Islet precursor cell (in vitro differentiated cells): ENCODE measurements around the gene ERGIC3.
A peak's percentile ranks its signal among the peaks of the same experiment; 100 is the strongest.
"Not testable (repeated sequence)": the region's sequence is repeated elsewhere in the genome, so short reads cannot be mapped to it uniquely, and the experiment has no call there.

Experiments
- DNase-seq: peaks from one replicate; pipeline ENCODE4 v3.0.0-alpha.2; 2018

Gene ERGIC3

GRCh38 chr20:35541783-35542662 lies at the start of gene ERGIC3:
Gene ERGIC3 (plus strand): TSS chr20:35542078. CDS start chr20:35542098, 20 bp downstream.
- peak; percentile 99 for DNase-seq

- DNase-seq, result no peak
Measured at GRCh38 chr20:35492352-35492751, 49.5 kb upstream of the ERGIC3 start.

GRCh38 chr20:35496481-35496880 lies 45.4 kb upstream of the ERGIC3 start:
- DNase-seq, result no peak

- no peak for DNase-seq
Measured at GRCh38 chr20:35497320-35497719, 44.6 kb upstream of the ERGIC3 start.

GRCh38 chr20:35497780-35498189 lies 44.1 kb upstream of the ERGIC3 start:
- no peak for DNase-seq

GRCh38 chr20:35499271-35499670 lies 42.6 kb upstream of the ERGIC3 start:
- no peak for DNase-seq

GRCh38 chr20:35502352-35502751 lies 39.5 kb upstream of the ERGIC3 start:
- DNase-seq, result no peak

GRCh38 chr20:35503281-35503680 lies 38.6 kb upstream of the ERGIC3 start:
- no peak for DNase-seq

- DNase-seq, result no peak
Measured at GRCh38 chr20:35503841-35504561, 37.9 kb upstream of the ERGIC3 start.

- no peak for DNase-seq
Measured at GRCh38 chr20:35504751-35505150, 37.1 kb upstream of the ERGIC3 start.

- no peak for DNase-seq
Measured at GRCh38 chr20:35506179-35506578, 35.7 kb upstream of the ERGIC3 start.

GRCh38 chr20:35506872-35507638 lies 34.8 kb upstream of the ERGIC3 start:
- no peak for DNase-seq

GRCh38 chr20:35508493-35509218 lies 33.2 kb upstream of the ERGIC3 start:
- no peak for DNase-seq

- DNase-seq, result no peak
Measured at GRCh38 chr20:35510951-35511735, 30.7 kb upstream of the ERGIC3 start.

- no peak for DNase-seq
Measured at GRCh38 chr20:35511814-35512420, 30.0 kb upstream of the ERGIC3 start.

- no peak for DNase-seq
Measured at GRCh38 chr20:35514371-35514932, 27.4 kb upstream of the ERGIC3 start.

- DNase-seq, result no peak
Measured at GRCh38 chr20:35515341-35515740, 26.5 kb upstream of the ERGIC3 start.

GRCh38 chr20:35515949-35516645 lies 25.8 kb upstream of the ERGIC3 start:
- peak; percentile 86 for DNase-seq

- DNase-seq, result no peak
Measured at GRCh38 chr20:35517125-35517524, 24.8 kb upstream of the ERGIC3 start.

- DNase-seq, result not testable (repeated sequence)
Measured at GRCh38 chr20:35517767-35518166, 24.1 kb upstream of the ERGIC3 start.
